Fibroblast of mammary gland (primary cell): ENCODE results near the gene DOCK1.
A peak's percentile ranks its signal among the peaks of the same experiment; 100 is the strongest.

Experiments used
- DNase-seq: peaks from one replicate; pipeline ENCODE4 v3.0.0-alpha.2; 2010; ENCODE audit warnings: low read depth
- H3K4me3 ChIP-seq: 2 replicates; pipeline ENCODE4 v1.5.1; 2011; ENCODE audit warnings: low read depth, mild to moderate bottlenecking, low read length, moderate library complexity; ENCODE audit not compliant: control insufficient read depth
- CTCF ChIP-seq: conservative IDR thresholded peaks from 2 replicates; pipeline ENCODE4 v1.5.1; 2011; ENCODE audit warnings: low read depth, low read length, inconsistent platforms; ENCODE audit not compliant: control insufficient read depth, insufficient read depth

The DOCK1 gene

GRCh38 chr10:127003032-127003685, 97.9 kb downstream of the DOCK1 start:
- DNase-seq = no peak
- no peak for TF ChIP-seq CTCF
- no peak overlapping the region for H3K4me3 ChIP-seq

GRCh38 chr10:127006453-127006852, 101.2 kb downstream of the DOCK1 start:
- TF ChIP-seq CTCF = no peak
- no peak for DNase-seq
- H3K4me3 ChIP-seq = no peak overlapping the region

DNA sequence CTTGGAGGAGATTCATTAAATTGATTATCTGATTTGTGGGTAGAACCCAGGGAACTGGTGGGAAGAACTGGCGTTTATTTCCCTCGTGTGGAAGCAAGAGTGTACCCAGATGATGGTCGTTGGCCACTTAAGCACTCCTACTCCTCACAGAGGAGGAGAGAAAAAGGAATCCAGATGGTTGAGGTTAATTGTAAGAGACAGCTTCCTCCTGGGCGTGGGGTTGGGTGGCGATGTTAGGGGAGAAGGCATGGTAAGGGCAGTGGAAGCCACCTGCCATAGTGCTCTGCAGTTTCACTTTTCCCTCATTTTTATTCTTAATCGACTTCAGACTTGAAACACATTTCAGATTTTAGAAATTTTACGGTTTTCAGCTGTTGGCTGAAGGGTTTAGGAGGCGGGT, 104.1 kb downstream of the DOCK1 start:
- DNase-seq = no peak
- no peak overlapping the region for H3K4me3 ChIP-seq
- TF ChIP-seq CTCF = no peak

DNA sequence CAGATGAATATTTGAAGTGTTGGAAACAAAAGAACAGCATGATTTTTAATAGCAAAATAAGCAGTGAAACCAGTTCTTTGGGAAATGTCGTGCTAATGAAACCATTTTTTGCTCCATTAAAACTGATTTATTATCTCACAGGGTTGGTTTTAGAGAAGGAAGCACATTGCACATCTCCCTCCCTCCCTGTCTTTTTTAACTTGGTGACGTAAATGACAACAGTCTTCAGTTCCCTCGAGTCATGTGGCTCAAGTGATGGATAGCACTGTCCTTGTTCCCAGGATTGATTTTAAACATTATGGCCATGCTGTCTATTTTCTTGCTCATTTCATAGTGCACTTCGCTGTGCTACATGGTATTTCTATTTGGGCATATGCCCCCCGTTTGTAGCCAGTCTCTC, 105.9 kb downstream of the DOCK1 start:
- no peak overlapping the region for H3K4me3 ChIP-seq
- no peak for DNase-seq
- no peak for TF ChIP-seq CTCF

DNA sequence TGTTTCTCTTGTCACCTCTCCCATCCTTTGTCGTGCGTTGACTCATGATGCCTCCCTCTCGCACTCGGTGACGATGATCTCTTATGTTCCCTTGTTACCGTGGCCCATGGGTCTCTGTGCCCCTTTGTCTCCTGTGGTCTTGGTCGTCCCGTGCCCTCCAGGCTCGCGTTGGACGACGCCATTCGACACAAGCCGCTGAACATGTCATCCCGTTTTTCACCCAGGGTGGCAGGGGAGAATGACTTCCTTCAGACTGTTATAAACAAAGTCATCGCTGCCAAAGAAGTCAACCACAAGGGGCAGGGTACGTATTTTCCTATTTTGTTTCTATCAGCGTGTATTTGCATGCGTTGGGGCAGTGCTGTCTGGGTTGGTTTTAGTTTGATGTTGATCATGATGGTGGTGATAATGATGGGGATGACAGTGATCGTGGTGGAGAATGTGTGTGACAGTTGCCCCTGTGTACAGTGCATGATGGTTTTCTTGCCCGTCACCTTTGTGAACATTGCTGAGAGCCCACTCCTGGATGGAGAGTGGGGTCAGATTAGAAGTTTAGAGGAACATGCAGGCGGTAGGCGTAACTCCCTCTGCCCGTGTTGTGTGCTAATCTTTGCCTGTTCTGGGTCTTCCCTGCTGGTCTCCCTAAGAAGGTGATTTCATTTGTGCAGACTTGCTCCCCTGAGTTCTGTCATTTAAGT, 107.0 kb downstream of the DOCK1 start:
- H3K4me3 ChIP-seq = no peak overlapping the region
- DNase-seq = no peak
- no peak for TF ChIP-seq CTCF

DNA sequence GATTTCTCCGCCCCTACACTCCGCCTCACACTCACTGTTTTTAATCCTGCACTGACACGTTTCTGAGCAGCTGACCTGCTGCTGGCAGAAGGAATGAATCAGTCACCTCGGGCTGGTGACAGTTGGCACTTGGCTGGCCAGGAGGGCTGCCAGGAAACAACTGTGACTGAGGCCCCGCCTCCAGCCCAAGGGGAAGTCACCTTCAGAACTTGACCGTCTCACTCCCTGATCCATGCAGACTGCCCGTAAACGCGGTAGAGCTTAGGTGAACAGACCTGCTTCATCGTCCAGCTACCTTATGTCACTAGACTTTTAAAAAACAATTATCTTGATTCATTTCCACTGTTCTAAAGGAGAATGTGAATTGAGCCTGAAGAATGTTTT, 107.5 kb downstream of the DOCK1 start:
- no peak for TF ChIP-seq CTCF
- H3K4me3 ChIP-seq = no peak overlapping the region
- DNase-seq = peak; percentile 7
